HEK293 (cell line): Measurements from ENCODE around the gene LRRC32.

ENCODE experiments used
- CTCF ChIP-seq: fragments of 450-650 bp; formaldehyde crosslinking; IDR thresholded peaks from 2 replicates; pipeline ENCODE4 v1.5.1; 2016; ENCODE audit warnings: missing biosample characterization, missing genetic modification characterization
- HOXA7 ChIP-seq: sonication (generic); formaldehyde crosslinking; IDR thresholded peaks from 2 replicates; pipeline ENCODE4 v1.8.1; 2022; ENCODE audit warnings: missing genetic modification reagents, borderline replicate concordance
- RBAK ChIP-seq: fragments of 450-650 bp; formaldehyde crosslinking; IDR thresholded peaks from 2 replicates; pipeline ENCODE4 v1.5.1; 2016; ENCODE audit warnings: missing biosample characterization, missing genetic modification characterization
- ZBTB49 ChIP-seq: fragments of 450-650 bp; formaldehyde crosslinking; IDR thresholded peaks from 2 replicates; pipeline ENCODE4 v1.5.1; 2016; ENCODE audit warnings: missing biosample characterization, missing genetic modification characterization, low read depth
- ZBTB7A ChIP-seq: fragments of 450-650 bp; formaldehyde crosslinking; IDR thresholded peaks from 2 replicates; pipeline ENCODE4 v1.5.1; 2016; ENCODE audit warnings: low read depth, missing biosample characterization, missing genetic modification characterization
- ZNF140 ChIP-seq: fragments of 450-650 bp; formaldehyde crosslinking; IDR thresholded peaks from 2 replicates; pipeline ENCODE4 v1.5.1; 2016; ENCODE audit warnings: missing biosample characterization, missing genetic modification characterization
- ZNF157 ChIP-seq: fragments of 450-650 bp; formaldehyde crosslinking; IDR thresholded peaks from 2 replicates; pipeline ENCODE4 v1.5.1; 2016; ENCODE audit warnings: missing biosample characterization, missing genetic modification characterization
- ZNF169 ChIP-seq: fragments of 450-650 bp; formaldehyde crosslinking; IDR thresholded peaks from 2 replicates; pipeline ENCODE4 v1.5.1; 2016; ENCODE audit warnings: missing biosample characterization, missing genetic modification characterization
- ZNF510 ChIP-seq: fragments of 450-650 bp; formaldehyde crosslinking; IDR thresholded peaks from 2 replicates; pipeline ENCODE4 v1.5.1; 2018; ENCODE audit warnings: mild to moderate bottlenecking, missing genetic modification characterization, missing biosample characterization; ENCODE audit not compliant: insufficient replicate concordance
- ZNF561 ChIP-seq: fragments of 450-650 bp; IDR thresholded peaks from 2 replicates; pipeline ENCODE4 v1.5.1; 2018; ENCODE audit warnings: missing biosample characterization, missing genetic modification characterization, borderline replicate concordance
- ZNF768 ChIP-seq: fragments of 450-650 bp; formaldehyde crosslinking; IDR thresholded peaks from 2 replicates; pipeline ENCODE4 v1.5.1; 2018; ENCODE audit warnings: missing biosample characterization, mild to moderate bottlenecking, missing genetic modification characterization
- TF ChIP-seq, protein P1 (sequence below): fragments of 450-650 bp; IDR thresholded peaks from 2 replicates; pipeline ENCODE4 v1.5.1; 2018; ENCODE audit warnings: missing biosample characterization, mild to moderate bottlenecking, missing genetic modification characterization
- TF ChIP-seq, protein P2 (sequence below): fragments of 450-650 bp; formaldehyde crosslinking; IDR thresholded peaks from 2 replicates; pipeline ENCODE4 v1.5.1; 2016; ENCODE audit warnings: missing biosample characterization, missing genetic modification characterization
- TF ChIP-seq, protein P3 (sequence below): fragments of 450-650 bp; formaldehyde crosslinking; IDR thresholded peaks from 2 replicates; pipeline ENCODE4 v1.5.1; 2016; ENCODE audit warnings: missing biosample characterization, missing genetic modification characterization

DNA sequence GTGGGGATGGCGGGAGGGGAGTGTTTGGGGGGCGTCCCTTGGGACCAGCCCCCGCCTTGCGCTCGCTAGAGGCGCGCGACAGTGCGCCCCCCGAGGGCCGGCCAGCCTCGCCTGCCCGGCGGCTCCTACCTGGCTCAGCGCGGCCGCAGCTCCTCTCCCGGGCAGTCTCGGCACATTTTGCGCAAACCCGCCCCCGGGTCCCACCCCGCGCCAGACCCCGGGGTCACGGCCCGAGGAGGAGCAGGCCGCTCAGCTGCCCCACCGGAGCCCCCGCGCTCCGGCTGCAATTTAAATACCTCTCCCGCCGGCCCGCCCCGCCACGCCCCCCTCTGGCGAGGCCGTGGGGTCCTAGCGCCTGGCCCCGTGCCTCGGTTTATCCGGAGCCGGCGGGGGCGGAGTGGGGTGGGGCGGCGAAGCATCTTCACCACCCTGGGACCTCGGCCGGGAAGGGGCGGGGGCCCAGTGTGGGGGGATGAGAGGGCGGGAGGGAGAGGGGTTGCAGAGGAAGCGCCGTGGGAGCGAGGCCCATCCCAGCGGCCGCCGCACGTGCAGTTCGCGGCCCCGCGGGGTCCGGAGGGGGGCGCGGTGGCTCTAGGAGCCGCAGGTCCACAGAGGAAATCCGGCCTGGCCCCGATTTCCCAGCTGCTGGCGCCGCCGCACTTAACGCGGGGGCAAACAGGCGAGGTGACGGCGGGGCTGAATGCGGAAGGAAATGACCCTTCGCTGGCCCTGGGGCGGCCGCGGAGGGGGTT, at the start of gene LRRC32:
- no peak for TF ChIP-seq CTCF
- TF ChIP-seq ZNF157 (tag by site-specific recombination) = no peak
- TF ChIP-seq ZNF768 (tag by site-specific recombination) = no peak
- no peak for TF ChIP-seq RBAK
- TF ChIP-seq ZNF140 (tag by site-specific recombination) = no peak
- no peak for TF ChIP-seq HOXA7 (CRISPR knock-in tag)
- no peak for TF ChIP-seq ZNF510 (tag by site-specific recombination)
- TF ChIP-seq ZNF169 (tag by site-specific recombination) = no peak
- TF ChIP-seq ZBTB49 = no peak
- TF ChIP-seq ZNF561 (tag by site-specific recombination) = no peak
- TF ChIP-seq, protein P1, sequence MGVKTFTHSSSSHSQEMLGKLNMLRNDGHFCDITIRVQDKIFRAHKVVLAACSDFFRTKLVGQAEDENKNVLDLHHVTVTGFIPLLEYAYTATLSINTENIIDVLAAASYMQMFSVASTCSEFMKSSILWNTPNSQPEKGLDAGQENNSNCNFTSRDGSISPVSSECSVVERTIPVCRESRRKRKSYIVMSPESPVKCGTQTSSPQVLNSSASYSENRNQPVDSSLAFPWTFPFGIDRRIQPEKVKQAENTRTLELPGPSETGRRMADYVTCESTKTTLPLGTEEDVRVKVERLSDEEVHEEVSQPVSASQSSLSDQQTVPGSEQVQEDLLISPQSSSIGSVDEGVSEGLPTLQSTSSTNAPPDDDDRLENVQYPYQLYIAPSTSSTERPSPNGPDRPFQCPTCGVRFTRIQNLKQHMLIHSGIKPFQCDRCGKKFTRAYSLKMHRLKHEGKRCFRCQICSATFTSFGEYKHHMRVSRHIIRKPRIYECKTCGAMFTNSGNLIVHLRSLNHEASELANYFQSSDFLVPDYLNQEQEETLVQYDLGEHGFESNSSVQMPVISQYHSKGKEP (tag by site-specific recombination) = no peak
- TF ChIP-seq, protein P2, sequence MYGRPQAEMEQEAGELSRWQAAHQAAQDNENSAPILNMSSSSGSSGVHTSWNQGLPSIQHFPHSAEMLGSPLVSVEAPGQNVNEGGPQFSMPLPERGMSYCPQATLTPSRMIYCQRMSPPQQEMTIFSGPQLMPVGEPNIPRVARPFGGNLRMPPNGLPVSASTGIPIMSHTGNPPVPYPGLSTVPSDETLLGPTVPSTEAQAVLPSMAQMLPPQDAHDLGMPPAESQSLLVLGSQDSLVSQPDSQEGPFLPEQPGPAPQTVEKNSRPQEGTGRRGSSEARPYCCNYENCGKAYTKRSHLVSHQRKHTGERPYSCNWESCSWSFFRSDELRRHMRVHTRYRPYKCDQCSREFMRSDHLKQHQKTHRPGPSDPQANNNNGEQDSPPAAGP = no peak
- TF ChIP-seq ZBTB7A (tag by site-specific recombination) = no peak
- TF ChIP-seq, protein P3, sequence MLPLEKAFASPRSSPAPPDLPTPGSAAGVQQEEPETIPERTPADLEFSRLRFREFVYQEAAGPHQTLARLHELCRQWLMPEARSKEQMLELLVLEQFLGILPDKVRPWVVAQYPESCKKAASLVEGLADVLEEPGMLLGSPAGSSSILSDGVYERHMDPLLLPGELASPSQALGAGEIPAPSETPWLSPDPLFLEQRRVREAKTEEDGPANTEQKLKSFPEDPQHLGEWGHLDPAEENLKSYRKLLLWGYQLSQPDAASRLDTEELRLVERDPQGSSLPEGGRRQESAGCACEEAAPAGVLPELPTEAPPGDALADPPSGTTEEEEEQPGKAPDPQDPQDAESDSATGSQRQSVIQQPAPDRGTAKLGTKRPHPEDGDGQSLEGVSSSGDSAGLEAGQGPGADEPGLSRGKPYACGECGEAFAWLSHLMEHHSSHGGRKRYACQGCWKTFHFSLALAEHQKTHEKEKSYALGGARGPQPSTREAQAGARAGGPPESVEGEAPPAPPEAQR (tag by site-specific recombination) = no peak
